ENCODE measurements around the gene HORMAD2.
"Not testable (repeated sequence)": the region's sequence is repeated elsewhere in the genome, so short reads cannot be mapped to it uniquely, and the experiment has no call there.

HORMAD2 gene

GRCh38 chr22:30054067-30054763, 26.0 kb upstream of the HORMAD2 start:
- no peak for DNase-seq (ENCODE audit: low read depth)
- TF ChIP-seq, protein P1, sequence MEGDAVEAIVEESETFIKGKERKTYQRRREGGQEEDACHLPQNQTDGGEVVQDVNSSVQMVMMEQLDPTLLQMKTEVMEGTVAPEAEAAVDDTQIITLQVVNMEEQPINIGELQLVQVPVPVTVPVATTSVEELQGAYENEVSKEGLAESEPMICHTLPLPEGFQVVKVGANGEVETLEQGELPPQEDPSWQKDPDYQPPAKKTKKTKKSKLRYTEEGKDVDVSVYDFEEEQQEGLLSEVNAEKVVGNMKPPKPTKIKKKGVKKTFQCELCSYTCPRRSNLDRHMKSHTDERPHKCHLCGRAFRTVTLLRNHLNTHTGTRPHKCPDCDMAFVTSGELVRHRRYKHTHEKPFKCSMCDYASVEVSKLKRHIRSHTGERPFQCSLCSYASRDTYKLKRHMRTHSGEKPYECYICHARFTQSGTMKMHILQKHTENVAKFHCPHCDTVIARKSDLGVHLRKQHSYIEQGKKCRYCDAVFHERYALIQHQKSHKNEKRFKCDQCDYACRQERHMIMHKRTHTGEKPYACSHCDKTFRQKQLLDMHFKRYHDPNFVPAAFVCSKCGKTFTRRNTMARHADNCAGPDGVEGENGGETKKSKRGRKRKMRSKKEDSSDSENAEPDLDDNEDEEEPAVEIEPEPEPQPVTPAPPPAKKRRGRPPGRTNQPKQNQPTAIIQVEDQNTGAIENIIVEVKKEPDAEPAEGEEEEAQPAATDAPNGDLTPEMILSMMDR (conservative IDR thresholded peaks at IDR 0.05; ENCODE audit: low read depth, low read length), result no peak
- H3K4me3 ChIP-seq (ENCODE audit: low read depth, low read length), result no peak overlapping the region

DNA sequence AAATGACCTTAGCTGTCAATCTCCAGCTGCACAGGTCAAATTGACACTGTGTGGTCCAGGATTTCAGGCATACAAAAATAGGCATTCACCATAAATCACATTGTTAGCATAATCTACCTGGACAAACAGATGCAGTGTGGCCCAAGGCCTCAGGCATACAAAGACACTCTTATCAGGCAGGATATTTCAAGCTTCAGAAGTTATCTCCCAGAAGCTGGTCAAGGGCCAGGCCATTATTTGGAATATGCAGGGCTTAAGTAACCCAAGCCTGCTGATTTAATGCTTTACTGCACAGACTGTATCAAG, 25.5 kb upstream of the HORMAD2 start:
- H3K4me3 ChIP-seq (ENCODE audit: low read depth, low read length), result no peak overlapping the region
- TF ChIP-seq, protein P1 (conservative IDR thresholded peaks at IDR 0.05; ENCODE audit: low read depth, low read length), result no peak
- no peak for DNase-seq (ENCODE audit: low read depth)

- no peak overlapping the region for H3K4me3 ChIP-seq (ENCODE audit: low read depth, low read length)
- TF ChIP-seq, protein P1 (conservative IDR thresholded peaks at IDR 0.05; ENCODE audit: low read depth, low read length), result no peak
- DNase-seq (ENCODE audit: low read depth), result no peak
These were observed 24.2 kb upstream of the HORMAD2 start for GRCh38 chr22:30056015-30056414.

DNA sequence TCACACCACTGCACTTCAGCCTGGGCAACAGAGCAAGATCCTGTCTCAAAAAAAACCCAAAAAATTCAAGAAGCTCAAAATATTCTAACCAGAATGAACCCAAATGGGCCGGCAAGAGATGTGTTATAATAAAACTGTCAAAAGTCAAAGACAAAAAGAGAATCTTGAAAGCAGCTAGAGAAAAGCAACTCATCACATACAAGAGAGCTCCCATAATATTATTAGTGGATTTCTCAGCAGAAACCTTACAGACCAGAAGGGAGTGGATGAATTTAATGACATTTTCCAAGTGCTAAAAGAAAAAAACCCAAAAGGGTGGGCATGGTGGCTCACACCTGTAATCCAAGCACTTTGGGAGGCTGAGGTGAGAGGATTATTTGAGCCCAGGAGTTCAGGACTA, 22.9 kb upstream of the HORMAD2 start:
- TF ChIP-seq, protein P1 (conservative IDR thresholded peaks at IDR 0.05; ENCODE audit: low read depth, low read length), result no peak
- no peak overlapping the region for H3K4me3 ChIP-seq (ENCODE audit: low read depth, low read length)
- DNase-seq (ENCODE audit: low read depth), result no peak

- H3K4me3 ChIP-seq (ENCODE audit: low read depth, low read length); DNase-seq (ENCODE audit: low read depth): not testable (repeated sequence)
These were observed 20.8 kb upstream of the HORMAD2 start for GRCh38 chr22:30059346-30060020.

DNA sequence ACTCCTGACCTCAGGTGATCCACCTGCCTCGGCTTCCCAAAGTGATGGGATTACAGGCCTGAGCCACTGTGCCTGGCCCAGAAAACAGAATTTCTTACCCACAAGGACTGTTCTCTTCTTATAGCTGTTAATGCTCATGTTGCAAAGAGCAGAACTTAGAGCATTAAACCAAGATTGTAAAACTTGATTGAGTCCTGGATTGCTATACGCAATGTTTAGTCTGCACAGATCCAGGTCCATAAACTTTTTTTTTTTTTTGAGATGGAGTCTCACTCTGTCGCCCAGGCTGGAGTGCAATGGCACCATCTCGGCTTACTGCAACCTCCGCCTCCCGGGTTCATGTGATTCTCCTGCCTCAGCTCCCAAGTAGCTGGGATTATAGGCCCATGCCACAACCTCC, 19.2 kb upstream of the HORMAD2 start:
- H3K4me3 ChIP-seq (ENCODE audit: low read depth, low read length); DNase-seq (ENCODE audit: low read depth): not testable (repeated sequence)

GRCh38 chr22:30062259-30062658, 18.0 kb upstream of the HORMAD2 start:
- TF ChIP-seq, protein P1 (conservative IDR thresholded peaks at IDR 0.05; ENCODE audit: low read depth, low read length), result no peak
- no peak overlapping the region for H3K4me3 ChIP-seq (ENCODE audit: low read depth, low read length)
- DNase-seq (ENCODE audit: low read depth), result no peak

DNA sequence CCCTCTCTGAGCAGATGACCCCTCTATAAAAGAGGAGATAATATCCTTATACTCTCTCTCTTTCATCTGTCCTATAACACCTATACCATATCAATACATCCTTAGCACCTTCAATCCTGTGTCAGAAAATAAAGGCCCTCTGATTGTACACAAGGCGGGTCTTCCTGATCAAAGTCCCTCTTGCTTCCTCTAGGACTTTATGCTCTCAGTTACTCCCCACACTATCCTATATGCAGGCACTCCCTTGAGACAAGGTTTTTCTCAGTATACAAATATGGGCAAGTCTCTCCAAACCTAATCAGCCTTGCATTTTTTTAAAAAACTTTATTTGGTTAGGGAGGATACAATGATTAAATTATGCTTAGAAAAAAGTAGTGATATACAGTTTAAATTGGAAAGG, 17.3 kb upstream of the HORMAD2 start:
- H3K4me3 ChIP-seq (ENCODE audit: low read depth, low read length), result no peak overlapping the region
- no peak for DNase-seq (ENCODE audit: low read depth)
- TF ChIP-seq, protein P1 (conservative IDR thresholded peaks at IDR 0.05; ENCODE audit: low read depth, low read length), result no peak
